Right renal cortex interstitium (tissue), 3 donors: ENCODE results near the gene RTF1. TPM values are rescaled to one million over a fixed set of nuclear protein-coding genes. Genes with fewer than 3 reads are reported as not detected.
"Not testable (repeated sequence)": the region's sequence is repeated elsewhere in the genome, so short reads cannot be mapped to it uniquely, and the experiment has no call there.

Experiments
- DNase-seq, 3 donors: peaks; one replicate each; pipeline ENCODE4 v3.0.0-alpha.2; 2013; ENCODE audit warnings: low read depth in 3 of 3, low spot score in 2 of 3
- polyA plus RNA-seq, 3 donors: library from polyadenylated mRNA; unstranded; fragments of 120-200 nt; gene quantifications; one replicate each; pipeline ENCODE4 v1.2.1, GENCODE V29; 2013; ENCODE audit not compliant: insufficient read length in 3 of 3

Gene RTF1
- polyA plus RNA-seq, result 10 to 100 TPM; 67.2 to 70.0 (median 67.6) TPM

DNA sequence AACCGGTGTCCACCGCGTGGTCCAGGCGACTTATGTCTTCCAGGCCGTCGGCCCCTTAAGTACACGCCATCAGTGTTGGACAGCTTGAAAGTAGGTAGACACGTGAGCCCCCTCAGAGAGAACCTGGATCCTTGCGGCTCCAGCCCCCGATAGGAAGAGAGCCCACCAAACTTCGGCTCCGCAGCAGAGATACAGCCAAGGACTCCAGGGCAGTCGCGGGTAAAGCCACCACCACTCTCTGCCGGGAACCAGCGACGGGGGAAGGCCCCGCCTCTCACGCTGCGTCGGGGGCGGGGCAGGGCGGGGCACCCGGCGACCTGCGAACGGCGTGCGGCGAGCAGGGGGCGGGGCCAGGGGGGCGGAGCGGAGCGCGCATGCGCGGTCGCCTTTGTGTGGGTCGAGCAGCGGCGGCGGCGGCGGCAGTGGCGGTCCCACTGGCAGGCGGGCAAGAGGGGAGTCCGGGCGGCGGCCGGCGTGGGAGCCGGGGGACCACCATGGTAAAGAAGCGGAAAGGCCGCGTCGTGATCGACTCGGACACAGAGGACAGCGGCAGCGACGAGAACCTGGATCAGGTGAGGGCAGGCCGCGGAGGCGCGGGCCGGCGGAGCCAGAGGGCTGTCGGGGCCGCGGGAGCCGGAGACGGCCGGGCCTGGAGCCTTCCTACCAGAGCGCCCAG, at the start of gene RTF1:
Gene RTF1, plus strand, starts transcription at position 354 of the 676 bp plus-strand sequence. Its CDS starts 21 bp downstream, at position 375.
- DNase-seq, result peak; percentile 80 to 85 (median 81)

DNA sequence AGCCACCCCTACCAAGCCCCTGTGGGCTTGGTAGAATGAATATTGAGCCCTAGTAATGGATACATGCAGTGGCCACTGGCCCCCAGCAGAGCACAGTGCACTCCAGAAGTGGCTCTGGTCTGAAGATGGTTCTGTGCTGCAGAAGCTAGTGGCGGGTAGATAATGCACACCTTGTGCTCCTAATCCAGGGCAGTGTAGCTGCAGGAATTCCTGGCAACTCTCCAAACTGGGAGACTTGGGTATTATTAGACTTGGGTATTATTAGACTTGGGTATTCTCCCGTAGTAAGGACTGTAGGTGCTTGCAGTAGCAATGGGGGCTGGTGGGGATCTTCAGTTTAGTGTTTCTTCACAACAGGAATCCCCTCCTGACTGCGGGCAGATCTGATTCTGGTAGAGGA, 49.5 kb upstream of the RTF1 start:
- DNase-seq, result no peak

DNA sequence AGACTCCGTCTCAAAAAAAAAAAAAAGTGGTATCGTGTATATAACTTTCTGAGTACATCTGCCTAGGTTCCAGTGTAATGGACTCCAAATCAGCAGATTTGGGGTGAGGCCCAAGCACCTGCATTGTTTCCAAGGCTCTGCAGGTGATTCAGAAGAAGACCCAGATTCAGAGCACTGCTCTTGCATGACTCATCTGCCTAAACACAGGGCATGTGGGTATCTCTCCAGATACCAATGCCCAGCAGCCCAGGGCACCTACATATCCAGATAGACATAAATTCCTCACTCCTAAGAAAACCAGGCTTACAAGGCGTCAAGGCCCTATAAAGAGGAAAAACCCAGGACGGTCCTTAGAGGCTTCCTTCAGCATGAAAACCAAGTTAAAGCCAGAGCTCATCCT, 38.9 kb upstream of the RTF1 start:
- DNase-seq, result no peak

DNA sequence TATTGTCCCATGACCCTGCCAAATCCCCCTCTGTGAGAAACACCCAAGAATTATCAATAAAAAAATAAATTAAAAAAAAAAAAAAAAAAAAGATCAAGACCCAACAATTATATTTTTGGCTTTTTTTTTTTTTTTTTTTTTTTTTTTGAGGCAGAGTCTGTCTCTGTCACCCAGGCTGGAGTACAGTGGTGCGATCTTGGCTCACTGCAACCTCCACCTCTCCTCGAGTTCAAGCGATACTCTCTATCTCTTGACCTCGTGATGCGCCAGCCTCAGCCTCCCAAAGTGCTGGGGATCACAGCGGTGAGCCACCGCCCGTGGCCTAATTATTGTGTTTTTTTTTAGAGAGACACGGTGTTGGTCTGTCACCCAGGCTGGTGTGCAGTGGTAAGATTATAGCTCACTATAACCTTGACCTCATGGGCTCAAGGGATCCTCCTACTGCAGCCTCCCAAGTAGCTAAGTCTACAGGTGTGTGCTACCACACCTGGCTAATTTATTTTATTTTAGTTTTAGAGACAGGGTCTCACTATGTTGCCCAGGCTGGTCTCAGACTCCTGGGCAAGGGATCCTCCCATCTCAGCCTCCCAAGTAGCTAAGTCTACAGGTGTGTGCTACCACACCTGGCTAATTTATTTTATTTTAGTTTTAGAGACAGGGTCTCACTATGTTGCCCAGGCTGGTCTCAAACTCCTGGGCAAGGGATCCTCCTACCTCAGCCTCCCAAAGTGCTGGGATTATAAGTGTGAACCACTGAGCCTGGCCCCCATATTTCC, 32.7 kb upstream of the RTF1 start:
- not testable (repeated sequence) for DNase-seq

DNA sequence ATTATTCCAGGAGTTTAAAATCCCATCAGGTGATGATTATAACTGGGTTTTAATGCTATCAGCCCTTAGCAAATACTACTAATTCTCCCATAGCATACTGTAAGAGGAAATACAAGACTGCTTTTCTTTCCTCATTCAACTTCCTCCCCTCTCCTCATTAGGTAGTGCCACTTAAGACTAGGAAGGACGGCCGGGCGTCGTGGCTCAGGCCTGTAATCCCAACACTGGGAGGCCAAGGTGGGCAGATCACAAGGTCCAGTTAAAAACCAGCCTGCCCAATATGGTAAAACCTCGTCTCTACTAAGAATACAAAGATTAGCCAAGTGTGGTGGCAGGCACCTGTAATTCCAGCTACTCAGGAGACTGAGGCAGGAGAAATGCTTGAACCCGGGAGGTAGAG, 29.2 kb upstream of the RTF1 start:
- DNase-seq, result no peak

DNA sequence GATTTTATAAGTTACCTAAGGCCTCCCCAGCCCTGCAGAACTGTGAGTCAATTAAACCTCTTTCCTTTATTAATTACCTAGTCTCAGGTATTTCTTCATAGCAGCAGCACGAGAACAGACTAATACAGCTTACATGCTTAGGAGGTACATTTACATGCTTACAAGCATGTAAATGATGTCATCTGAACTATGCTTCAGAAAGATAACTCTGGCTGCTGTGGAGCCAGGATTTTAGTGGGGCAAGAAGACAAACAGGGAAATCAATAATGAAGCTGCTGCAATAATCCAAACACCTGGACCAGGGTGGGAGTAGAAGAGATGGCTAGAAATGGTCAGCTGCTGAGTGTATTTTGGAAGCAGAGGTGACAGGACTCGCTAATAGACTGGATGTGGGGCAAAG, 24.2 kb upstream of the RTF1 start:
- no peak for DNase-seq

DNA sequence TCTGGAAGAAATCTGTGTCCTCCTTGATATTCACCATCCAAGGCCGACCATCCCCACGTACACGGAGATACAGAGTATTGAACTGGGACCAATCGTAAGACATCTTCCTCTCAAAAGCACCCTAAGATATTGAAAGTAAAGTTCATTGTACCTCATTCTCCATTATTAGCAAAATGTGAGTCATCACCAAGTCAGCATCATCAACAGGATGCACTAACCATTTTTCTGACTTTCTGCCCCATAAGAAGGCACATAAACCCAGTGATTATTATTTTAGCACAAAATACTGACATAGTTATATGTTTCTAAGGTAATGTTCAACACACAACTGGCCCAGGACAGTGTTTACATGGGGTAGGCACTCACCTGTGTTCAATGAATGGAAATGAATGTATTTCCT, 22.0 kb upstream of the RTF1 start:
- no peak for DNase-seq

DNA sequence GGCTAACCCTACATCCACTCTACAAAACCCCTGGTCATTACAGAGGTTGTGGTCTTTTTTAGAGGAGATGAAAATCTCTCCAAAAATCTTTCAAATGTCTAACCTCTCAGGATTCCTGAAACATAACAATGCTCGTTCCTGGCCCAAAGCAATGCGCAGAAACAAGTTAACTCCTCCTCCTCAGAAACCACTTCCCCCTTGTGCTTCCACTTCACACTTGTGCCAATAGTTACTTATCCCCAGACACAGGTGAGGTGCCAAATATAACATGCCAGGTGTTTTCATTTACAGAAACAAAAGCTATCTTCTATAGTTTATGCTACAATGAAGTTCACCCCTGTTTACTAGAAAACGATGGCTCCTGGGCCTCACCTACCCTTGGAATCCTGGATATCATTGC, 20.8 kb upstream of the RTF1 start:
- DNase-seq, result no peak

DNA sequence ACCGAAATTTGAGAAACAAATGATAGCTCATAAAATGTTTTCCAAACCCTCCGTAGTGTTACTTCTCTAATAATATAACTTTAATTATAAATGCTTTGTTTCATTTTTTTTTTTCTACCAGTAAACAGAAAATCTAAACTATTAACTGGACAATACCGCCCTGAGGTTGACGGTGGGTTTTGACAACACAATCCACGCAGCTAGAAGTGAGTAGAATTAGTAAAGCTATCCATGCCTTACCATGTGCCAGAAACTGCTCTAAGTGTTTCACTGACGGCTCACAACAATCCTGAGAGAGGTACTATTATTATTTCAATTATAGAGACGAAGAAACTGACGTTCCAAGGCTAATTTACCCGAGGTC, 15.0 kb upstream of the RTF1 start:
- peak in 2 of 3 donors; percentile 10 to 14 for DNase-seq

DNA sequence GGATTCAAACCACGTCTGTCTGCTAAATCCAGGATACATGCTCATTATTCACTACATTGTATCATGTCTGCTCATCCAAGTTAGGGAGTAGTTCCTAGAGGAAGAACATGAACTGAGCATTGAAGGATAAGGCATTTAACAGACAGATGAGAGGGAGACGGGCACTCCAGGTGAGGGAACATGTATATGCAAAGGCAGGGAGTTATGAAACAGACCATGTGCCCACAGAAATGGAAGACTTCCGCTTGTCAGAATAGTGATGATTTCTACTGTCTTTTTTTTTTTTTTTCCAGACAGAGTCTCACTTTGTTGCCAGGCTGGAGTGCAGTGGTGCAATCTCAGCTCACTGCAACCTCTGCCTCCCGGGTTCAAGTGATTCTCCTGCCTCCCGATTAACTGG, 9.6 kb upstream of the RTF1 start:
- DNase-seq, result no peak

DNA sequence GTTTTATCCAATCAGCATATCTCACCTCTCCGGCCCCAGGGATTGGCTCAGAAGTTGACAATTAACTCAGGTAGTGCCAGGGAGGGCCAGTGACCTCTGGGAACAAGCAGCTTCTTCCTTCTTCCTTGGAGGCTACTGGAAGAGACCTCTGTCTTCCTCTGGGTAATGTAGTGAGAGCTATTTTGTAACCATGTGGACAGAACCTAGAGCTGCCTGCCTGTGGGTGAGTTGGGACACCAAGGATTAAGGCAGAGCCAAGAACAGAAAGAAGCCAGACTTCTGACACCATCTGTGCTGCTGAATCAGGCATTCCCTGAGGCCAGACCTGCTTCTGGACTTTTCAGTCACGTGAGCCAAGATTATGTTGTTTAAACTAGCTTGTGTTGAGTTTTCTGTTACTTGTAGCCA, 8.7 kb upstream of the RTF1 start:
- DNase-seq, result no peak

DNA sequence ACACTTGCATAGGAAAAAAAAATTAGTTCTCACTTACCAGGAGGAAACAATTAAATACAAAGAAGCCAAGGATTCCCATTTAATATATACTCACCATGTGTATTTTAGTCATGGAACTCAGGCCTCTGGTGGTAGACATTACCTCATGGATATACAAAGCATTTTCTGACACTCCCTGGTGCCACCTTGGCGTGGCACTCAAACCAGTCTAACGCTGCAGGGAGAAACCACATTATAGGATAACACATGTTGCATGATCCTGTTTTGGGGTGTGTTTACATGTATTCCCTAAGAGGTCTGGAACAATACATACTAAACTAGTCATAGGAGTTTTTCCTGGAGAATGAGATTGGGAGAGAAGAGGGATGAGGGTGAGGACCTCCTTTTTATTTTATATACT, 5.9 kb upstream of the RTF1 start:
- DNase-seq, result no peak

DNA sequence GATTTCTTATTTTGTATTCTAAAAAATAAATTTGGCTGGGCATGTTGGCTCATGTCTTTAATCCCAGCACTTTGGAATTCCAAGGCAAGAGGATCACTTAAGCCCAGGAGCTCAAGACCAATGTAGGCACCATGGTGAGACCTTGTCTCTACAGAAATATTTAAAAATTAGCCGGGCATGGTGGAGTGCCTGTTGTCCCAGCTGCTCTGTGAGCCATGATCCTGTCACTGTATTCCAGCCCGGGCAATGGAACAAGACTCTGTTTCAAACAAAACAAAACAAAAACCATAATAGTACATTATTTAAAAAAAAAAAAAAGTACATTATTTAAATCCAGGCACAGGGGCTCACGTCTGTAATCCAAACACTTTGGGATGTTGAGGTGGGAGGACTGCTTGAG, 5.5 kb upstream of the RTF1 start:
- DNase-seq, result no peak

DNA sequence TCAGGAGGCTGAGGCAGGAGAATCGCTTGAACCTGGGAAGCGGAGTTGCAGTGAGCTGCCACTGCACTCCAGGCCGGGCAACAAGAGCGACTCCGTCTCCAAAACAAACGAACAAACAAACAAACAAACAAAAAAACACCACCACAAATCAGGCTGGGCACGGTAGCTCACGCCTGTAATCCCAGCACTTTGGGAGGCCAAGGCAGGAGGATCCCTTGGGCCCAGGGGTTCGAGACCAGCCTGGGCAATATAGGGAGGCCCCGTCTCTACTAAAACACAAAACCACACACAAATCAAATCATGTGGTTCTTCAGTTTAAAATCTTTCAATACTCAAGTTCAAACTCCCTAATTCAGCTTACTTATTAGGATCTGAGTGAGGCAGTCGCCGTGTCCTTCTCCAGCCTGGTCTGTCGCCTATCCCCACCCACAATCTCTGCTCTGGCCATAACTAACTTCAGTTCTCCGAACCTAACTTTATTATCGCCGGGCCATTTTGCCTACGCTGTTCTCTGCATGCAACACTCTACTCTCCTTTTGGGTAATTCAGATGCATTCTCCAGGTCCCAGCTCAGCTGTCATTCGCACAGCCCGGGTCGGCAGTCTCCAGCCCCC, 660 bp upstream of the RTF1 start:
- no peak for DNase-seq

DNA sequence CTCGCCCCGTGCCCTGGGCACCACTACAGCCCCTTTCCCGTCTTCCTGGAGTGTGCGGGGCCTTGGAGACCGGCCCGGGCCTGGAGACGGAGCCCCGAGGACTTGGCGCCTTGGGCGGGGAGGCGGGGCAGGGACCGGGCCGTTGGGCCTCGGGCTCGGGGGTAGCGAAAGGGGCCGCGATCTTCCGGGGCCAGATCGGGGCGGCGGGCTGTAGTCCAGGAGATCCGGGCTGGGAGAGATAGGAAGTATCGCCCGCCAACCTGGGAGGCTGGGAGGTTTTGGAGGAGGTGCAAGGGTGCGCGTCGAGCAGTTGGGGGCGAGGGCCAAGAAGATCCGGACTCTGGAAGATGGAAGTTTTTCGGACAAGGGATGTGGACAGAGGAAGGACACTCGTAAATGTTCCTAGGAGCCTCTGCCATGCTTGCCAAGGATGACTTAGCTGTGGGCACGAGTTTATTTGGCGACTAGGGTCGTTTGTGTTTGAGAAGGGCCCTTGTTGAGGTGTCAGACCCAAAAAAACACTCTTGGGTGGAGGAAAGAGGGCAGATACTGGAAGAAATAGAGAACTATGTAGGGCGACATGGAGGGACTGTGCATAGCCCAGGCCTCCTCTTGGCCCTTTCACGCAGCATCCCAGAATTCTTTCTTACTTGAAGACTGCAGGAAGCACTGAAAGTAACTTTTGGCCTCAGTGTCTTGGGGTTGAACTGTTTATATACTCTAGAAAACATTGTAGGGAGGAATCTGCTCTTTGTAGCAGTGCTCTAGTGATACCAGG, 712 bp downstream of the RTF1 start:
- DNase-seq, result peak in 2 of 3 donors; percentile 12 to 13

DNA sequence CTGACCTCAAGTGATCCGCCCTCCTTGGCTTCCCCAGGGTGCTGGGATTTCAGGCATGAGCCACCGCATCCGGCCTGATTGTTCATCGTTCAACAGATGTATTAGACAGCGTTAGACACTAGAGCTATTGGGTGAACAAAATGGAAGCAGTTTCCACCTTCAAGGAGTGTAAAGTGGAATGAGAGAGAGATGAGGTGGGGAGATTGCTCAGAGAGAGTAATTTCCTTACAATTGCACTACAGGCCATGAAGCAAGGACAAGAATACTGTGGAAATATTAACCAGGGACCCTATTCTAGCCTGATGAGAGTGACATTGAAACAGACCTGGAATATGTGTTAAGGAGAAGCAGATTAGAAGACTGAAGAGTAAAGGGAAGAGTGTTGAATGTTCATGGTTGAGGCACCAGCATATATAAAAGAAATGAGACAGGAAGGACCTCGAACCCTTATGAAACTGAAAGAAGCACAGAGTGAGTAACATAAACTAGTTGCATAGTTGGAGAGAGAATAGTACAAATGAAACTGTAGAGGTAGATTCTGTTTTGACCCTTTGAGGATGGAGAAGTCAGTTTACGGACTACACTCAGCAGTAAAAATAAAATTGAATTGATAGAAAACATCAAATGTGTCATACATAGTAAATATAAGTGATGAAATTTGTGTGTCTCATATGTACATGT, 7.2 kb downstream of the RTF1 start:
- no peak for DNase-seq

DNA sequence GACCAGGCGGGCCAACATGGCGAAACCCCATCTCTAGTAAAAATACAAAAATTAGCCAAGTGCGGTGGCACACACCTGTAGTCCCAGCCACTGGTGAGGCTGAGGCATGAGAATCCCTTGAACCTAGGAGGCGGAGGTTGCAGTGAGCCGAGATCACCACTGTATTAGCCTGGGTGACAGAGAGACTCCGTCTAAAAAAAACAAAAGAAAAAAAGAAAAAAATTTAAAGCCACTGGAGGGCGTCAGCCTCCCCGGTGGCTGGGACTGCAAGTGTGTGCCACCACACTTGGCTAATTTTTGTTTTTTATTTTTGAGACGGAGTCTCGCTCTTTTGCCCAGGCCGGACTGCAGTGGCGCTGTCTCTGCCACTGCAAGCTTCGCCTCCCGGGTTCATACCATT, 7.9 kb downstream of the RTF1 start:
- no peak for DNase-seq

DNA sequence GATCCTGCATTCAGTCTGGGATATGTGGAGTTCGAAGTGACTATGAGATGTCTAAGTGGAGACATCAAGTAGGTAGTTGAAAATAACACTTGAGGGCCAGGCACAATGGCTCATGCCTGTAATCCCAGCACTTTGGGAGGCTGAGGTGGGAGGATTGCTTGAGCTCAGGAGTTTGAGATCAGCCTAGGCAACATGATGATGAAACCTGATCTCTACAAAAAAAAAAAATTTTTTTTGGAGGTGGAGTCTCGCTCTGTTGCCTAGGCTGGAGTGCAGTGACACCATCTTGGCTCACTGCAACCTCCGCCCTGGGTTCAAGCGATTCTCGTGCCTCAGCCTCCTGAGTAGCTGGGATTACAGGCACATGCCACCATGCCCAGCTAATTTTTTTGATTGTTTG, 9.0 kb downstream of the RTF1 start:
- DNase-seq, result not testable (repeated sequence)

DNA sequence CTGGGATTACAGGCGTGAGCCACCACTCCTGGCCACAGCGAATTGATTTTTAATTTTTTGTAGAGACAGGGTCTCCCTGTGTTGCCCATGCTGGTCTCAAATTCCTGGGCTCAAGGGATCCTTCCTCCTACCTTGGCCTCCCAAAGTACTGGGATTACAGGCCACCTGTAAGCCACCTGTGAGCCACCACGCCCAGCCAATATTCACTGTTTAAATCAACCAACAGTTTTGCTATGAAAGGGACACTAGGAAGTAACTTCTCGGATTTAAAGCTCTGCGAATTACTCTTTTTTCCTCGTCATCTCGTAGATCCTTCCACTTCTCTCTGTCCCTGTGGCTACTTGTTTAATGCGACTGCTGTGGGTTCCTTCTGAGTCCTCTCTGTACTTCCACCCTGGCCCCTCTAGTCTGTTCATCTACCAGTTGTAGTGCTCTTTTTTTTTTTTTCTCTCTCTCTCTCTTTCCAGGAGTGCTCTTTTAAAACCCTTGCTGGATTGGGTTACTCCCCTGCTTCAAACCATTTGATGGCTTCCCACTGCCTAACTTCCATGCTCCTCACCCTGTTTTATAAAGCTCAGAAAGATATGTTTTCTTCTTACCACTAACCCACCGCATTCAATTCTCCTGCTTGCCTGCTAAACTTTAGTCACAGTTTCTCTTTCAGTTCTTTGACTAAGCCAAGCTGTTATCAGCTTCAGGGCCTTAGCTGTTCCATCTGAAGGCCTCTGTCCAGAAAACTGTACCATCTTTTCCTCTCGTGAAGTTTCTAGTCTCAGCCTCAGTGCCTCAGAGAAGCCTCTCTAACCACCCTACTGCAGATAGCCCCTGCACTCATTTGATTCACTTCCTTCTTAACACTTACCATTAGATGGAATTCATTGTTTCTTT, 12.4 kb downstream of the RTF1 start:
- DNase-seq, result no peak
